ENCODE data around the gene HOXA3. TPM values are rescaled to one million over a fixed set of nuclear protein-coding genes. Genes with fewer than 3 reads are reported as not detected.

The HOXA3 gene
- total and polyA plus RNA-seq, 2 of the 13 experiments (the other 11 are each of a cell fraction or from before 2014, with no cell fraction given): 2.9 to 4.6 TPM

DNA sequence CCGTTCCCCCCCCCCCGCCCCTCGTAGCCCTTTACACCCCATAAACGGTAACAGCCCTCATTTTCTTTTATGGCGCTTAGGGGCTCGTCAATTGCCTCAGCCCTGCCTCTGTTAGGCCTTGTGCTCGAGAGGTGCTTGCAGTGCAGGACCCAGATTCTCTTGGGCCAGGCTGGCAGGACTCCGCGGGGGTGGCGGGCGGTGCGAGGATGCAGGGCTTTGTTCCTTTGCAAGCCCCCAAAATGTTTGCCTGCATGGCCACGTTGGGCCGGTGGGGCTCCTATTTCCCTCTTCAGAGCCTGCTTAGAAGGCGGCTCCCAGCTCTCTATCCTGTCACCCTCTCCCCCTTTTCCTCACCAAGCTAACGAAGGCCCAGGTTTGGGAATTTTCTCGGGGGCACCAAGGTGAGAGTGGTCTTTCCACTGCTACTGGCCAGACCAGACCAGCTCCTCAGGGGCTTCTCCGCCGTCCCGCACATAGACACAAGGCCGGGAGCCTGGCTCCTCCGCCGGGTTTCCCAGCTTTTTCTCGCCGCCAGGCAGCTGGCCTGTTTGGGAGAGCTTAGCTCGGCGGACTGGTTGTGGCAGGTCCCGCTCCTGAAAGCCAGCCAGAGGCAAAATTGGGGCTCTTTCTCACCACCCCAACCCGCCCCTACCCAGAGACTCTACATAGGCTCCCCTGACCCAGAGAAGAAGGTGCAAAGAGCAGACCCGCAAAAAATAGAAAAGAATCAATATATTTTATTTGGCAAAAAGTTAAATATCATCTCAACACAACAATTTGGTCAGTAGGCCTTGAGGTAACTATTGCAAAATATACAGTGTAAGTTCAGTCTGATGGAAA is 9.6 kb upstream of the HOXA3 start:
- intact Hi-C loops (cut with micrococcal nuclease; ENCODE audit: unreplicated experiment): loop anchor here (1.0 to 5.0 kb wide), 2 partner anchors 480 to 793 kb away; no protein-coding TSS in a partner anchor
- Histone ChIP-seq H3K9ac (ENCODE audit: insufficient read depth, low read depth, low read length) (no peak overlapping the region), H3K27ac (ENCODE audit: extremely low read length, insufficient read depth, low read length) (no peak overlapping the region), H4K20me1 (ENCODE audit: insufficient read depth, low read length) (no peaks in the 10 kb centered on the region), H3K79me2 (ENCODE audit: insufficient read depth, low read length) (no peaks in the 10 kb centered on the region), H3K4me3 (replicated peaks in 1 of 3; ENCODE audit: insufficient read depth in 1 of 3, low read depth in 2 of 3, low read length in 3 of 3) (no peak overlapping the region), H2AFZ (ENCODE audit: low read length) (no peak overlapping the region), H3K27me3 (ENCODE audit: control insufficient read depth in 1 of 2, insufficient read depth in 2 of 2, low read length in 2 of 2) (peaks cover 2 to 39% of the 10 kb centered on the region in 2 experiments), H3K36me3 (replicated peaks in 1 of 2; ENCODE audit: control insufficient read depth in 1 of 2, insufficient read depth in 2 of 2, low read length in 2 of 2) (no peaks in the 10 kb centered on the region), H3K9me3 (ENCODE audit: low read length) (no peaks in the 10 kb centered on the region), H3K4me1 (ENCODE audit: insufficient read depth, low read length) (0 out of 2 replicates have a peak, but pooled peaks cover 4% of the 10 kb centered on the region), H3K4me2 (ENCODE audit: low read depth, low read length) (no peak overlapping the region)
- ATAC-seq (no peak), FAIRE-seq (no peak), DNase-seq (ENCODE audit: low spot score) (no peak)
- BruUV-seq (replicated peaks): no TSS peak
- ChIA-PET POLR2A (no interaction called here), CTCF (ENCODE audit: low intra/inter-chr PET ratio, low total read pairs) (interaction anchor here (0.7 to 1.7 kb wide), 5 partner anchors 11 to 792 kb away, joined by 5 to 13 read pairs (median 8); no protein-coding TSS in a partner anchor)
- 58% methylated on average over 26 of the region's 30 CpGs for WGBS (ENCODE audit: low lambda C conversion rate)
- in situ Hi-C loops (cut with HindIII; ENCODE audit: extremely low pct_ligation_motif_present, low pct_unique_long_range_greater_than_20kb): loop anchor here (25.0 kb wide), 1 partner anchor 1075 kb away; no protein-coding TSS in a partner anchor
- no peak for TF ChIP-seq SP140L (CRISPR knock-in tag; IDR thresholded peaks at IDR 0.05; ENCODE audit: borderline replicate concordance)
- no peak for TF ChIP-seq ZSCAN9 (CRISPR knock-in tag; IDR thresholded peaks at IDR 0.05; ENCODE audit: borderline replicate concordance)
- TF ChIP-seq, protein P1, sequence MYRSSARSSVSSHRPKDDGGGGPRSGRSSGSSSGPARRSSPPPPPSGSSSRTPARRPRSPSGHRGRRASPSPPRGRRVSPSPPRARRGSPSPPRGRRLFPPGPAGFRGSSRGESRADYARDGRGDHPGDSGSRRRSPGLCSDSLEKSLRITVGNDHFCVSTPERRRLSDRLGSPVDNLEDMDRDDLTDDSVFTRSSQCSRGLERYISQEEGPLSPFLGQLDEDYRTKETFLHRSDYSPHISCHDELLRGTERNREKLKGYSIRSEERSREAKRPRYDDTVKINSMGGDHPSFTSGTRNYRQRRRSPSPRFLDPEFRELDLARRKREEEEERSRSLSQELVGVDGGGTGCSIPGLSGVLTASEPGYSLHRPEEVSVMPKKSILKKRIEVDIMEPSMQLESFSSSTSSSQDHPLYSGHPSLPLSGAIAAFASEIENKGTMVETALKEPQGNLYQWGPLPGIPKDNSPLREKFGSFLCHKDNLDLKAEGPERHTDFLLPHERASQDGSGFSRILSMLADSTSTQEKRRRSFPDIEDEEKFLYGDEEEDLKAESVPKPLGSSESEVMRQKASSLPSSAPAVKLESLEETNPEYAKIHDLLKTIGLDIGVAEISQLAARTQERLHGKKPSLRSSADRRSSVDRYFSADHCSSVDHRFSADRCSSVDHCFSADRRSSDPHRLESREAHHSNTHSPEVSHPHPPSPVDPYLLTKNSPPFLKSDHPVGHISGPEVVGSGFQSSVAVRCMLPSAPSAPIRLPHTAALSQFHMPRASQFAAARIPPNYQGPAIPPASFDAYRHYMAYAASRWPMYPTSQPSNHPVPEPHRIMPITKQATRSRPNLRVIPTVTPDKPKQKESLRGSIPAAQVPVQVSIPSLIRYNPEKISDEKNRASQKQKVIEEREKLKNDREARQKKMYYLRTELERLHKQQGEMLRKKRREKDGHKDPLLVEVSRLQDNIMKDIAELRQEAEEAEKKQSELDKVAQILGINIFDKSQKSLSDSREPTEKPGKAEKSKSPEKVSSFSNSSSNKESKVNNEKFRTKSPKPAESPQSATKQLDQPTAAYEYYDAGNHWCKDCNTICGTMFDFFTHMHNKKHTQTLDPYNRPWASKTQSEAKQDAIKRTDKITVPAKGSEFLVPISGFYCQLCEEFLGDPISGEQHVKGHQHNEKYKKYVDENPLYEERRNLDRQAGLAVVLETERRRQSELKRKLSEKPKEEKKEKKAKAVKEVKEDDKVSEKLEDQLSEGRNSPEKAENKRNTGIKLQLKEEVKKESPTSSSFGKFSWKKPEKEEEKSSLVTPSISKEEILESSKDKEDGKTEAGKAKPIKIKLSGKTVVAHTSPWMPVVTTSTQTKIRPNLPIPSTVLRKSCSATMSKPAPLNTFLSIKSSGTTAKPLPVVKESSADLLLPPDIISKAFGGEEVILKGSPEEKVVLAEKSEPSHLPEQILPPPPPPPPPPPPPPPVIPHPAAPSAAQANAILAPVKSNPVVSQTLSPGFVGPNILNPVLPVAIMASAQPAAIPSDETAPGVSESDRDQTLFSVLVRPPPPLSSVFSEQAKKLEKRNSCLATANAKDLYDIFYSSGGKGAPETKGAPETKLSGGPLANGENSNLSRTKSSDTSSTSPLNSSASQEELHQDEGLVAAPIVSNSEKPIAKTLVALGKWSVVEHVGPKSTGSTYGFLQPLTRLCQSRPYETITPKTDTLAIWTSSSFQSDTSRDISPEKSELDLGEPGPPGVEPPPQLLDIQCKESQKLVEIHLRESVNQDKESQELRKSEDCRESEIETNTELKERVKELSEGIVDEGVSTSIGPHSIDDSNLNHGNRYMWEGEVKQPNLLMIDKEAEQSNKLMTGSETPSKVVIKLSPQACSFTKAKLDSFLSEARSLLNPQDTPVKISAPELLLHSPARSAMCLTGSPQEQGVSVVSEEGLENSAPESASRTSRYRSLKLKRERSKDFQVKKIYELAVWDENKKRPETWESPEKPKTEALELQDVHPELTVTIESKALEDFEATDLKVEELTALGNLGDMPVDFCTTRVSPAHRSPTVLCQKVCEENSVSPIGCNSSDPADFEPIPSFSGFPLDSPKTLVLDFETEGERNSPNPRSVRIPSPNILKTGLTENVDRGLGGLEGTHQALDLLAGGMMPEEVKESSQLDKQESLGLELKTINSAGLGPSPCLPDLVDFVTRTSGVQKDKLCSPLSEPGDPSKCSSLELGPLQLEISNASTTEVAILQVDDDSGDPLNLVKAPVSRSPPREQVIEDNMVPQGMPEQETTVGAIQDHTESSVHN (CRISPR knock-in tag; IDR thresholded peaks at IDR 0.05): no peak
- TF ChIP-seq, protein P2, sequence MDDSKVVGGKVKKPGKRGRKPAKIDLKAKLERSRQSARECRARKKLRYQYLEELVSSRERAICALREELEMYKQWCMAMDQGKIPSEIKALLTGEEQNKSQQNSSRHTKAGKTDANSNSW (CRISPR knock-in tag; IDR thresholded peaks at IDR 0.05; ENCODE audit: borderline replicate concordance): no peak
- no peak for TF ChIP-seq ZNF530 (CRISPR knock-in tag; IDR thresholded peaks at IDR 0.05; ENCODE audit: low read depth)
- no peak for TF ChIP-seq MEIS2 (CRISPR knock-in tag; IDR thresholded peaks at IDR 0.05)
- TF ChIP-seq RARA (CRISPR knock-in tag; IDR thresholded peaks at IDR 0.05): no peak

Measured in HepG2 (cell line).